ENCODE results near the gene PANK2. TPM values are rescaled to one million over a fixed set of nuclear protein-coding genes. Genes with fewer than 3 reads are reported as not detected.
A peak's percentile ranks its signal among the peaks of the same experiment; 100 is the strongest.

The PANK2 gene
- total and polyA plus RNA-seq, 10 of the 15 experiments (the other 5 are each of a cell fraction or from before 2014, with no cell fraction given), result 13.2 to 43.4 (median 33.3) TPM

DNA sequence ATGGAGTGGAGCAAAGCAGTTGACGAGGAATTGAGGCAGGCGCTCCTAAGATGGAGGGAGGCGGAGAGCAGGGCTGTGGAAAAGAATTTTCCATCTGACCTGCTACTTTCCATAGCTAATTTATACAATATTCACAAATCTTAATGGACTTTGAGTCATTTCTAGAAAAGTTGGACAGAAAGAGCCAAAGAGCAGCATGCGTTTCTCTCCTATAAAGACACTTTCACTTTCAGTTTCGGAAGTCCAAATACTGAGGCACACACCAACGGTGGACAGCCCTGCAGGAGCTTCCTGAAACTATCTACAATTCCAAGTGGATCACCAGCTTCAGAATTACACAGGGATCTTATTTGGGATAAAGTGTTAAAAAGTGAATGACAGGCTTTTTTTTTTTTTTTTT lies 43.5 kb downstream of the PANK2 start (continued):
- TF ChIP-seq MTA2 (IDR thresholded peaks at IDR 0.05; ENCODE audit: low read depth) (peak; percentile 28; the same call in 1 of the 2 replicates), DPF2 (IDR thresholded peaks at IDR 0.05) (no peak), STAT3 (IDR thresholded peaks at IDR 0.05; ENCODE audit: low read depth, low read length) (no peak), IKZF1 (conservative IDR thresholded peaks at IDR 0.05) (peak; percentile 64), MXI1 (IDR thresholded peaks at IDR 0.05; ENCODE audit: low read depth, low read length) (0 out of 2 replicates have a peak, but pooled peaks have one; percentile 26), NRF1 (conservative IDR thresholded peaks at IDR 0.05; ENCODE audit: low read depth, low read length) (no peak), NR2F1 (conservative IDR thresholded peaks at IDR 0.05) (no peak), ZBED1 (IDR thresholded peaks at IDR 0.05; ENCODE audit: borderline replicate concordance) (no peak), RBBP5 (conservative IDR thresholded peaks at IDR 0.05) (no peak), CHD1 (IDR thresholded peaks at IDR 0.05; ENCODE audit: low read depth, low read length) (no peak), CBX5 (IDR thresholded peaks at IDR 0.05; ENCODE audit: low read depth) (no peak), EED (IDR thresholded peaks at IDR 0.05; ENCODE audit: low read depth) (peak; percentile 59; the same call in 1 of the 2 replicates), HDAC6 (IDR thresholded peaks at IDR 0.05; ENCODE audit: unreplicated experiment) (no peak), CEBPB (IDR thresholded peaks at IDR 0.05; ENCODE audit: borderline replicate concordance in 1 of 2, low read depth in 2 of 2, low read length in 2 of 2) (no peak), MTA3 (IDR thresholded peaks at IDR 0.05; ENCODE audit: borderline replicate concordance, low read length) (no peak), MYB (IDR thresholded peaks at IDR 0.05; ENCODE audit: borderline replicate concordance, low read depth, low read length) (no peak), ESRRA (IDR thresholded peaks at IDR 0.05; ENCODE audit: low read length) (no peak), NR2C1 (IDR thresholded peaks at IDR 0.05) (no peak), BCL11A (IDR thresholded peaks at IDR 0.05; ENCODE audit: low read depth, low read length) (no peak), ATF7 (IDR thresholded peaks at IDR 0.05; ENCODE audit: low read depth) (no peak), HDAC2 (IDR thresholded peaks at IDR 0.05) (no peak), TBL1XR1 (IDR thresholded peaks at IDR 0.05; ENCODE audit: low read depth, low read length) (no peak)
- TF ChIP-seq, protein P1, sequence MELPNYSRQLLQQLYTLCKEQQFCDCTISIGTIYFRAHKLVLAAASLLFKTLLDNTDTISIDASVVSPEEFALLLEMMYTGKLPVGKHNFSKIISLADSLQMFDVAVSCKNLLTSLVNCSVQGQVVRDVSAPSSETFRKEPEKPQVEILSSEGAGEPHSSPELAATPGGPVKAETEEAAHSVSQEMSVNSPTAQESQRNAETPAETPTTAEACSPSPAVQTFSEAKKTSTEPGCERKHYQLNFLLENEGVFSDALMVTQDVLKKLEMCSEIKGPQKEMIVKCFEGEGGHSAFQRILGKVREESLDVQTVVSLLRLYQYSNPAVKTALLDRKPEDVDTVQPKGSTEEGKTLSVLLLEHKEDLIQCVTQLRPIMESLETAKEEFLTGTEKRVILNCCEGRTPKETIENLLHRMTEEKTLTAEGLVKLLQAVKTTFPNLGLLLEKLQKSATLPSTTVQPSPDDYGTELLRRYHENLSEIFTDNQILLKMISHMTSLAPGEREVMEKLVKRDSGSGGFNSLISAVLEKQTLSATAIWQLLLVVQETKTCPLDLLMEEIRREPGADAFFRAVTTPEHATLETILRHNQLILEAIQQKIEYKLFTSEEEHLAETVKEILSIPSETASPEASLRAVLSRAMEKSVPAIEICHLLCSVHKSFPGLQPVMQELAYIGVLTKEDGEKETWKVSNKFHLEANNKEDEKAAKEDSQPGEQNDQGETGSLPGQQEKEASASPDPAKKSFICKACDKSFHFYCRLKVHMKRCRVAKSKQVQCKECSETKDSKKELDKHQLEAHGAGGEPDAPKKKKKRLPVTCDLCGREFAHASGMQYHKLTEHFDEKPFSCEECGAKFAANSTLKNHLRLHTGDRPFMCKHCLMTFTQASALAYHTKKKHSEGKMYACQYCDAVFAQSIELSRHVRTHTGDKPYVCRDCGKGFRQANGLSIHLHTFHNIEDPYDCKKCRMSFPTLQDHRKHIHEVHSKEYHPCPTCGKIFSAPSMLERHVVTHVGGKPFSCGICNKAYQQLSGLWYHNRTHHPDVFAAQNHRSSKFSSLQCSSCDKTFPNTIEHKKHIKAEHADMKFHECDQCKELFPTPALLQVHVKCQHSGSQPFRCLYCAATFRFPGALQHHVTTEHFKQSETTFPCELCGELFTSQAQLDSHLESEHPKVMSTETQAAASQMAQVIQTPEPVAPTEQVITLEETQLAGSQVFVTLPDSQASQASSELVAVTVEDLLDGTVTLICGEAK (IDR thresholded peaks at IDR 0.05; ENCODE audit: borderline replicate concordance), result no peak
- TF ChIP-seq, protein P2, sequence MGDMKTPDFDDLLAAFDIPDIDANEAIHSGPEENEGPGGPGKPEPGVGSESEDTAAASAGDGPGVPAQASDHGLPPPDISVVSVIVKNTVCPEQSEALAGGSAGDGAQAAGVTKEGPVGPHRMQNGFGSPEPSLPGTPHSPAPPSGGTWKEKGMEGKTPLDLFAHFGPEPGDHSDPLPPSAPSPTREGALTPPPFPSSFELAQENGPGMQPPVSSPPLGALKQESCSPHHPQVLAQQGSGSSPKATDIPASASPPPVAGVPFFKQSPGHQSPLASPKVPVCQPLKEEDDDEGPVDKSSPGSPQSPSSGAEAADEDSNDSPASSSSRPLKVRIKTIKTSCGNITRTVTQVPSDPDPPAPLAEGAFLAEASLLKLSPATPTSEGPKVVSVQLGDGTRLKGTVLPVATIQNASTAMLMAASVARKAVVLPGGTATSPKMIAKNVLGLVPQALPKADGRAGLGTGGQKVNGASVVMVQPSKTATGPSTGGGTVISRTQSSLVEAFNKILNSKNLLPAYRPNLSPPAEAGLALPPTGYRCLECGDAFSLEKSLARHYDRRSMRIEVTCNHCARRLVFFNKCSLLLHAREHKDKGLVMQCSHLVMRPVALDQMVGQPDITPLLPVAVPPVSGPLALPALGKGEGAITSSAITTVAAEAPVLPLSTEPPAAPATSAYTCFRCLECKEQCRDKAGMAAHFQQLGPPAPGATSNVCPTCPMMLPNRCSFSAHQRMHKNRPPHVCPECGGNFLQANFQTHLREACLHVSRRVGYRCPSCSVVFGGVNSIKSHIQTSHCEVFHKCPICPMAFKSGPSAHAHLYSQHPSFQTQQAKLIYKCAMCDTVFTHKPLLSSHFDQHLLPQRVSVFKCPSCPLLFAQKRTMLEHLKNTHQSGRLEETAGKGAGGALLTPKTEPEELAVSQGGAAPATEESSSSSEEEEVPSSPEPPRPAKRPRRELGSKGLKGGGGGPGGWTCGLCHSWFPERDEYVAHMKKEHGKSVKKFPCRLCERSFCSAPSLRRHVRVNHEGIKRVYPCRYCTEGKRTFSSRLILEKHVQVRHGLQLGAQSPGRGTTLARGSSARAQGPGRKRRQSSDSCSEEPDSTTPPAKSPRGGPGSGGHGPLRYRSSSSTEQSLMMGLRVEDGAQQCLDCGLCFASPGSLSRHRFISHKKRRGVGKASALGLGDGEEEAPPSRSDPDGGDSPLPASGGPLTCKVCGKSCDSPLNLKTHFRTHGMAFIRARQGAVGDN (IDR thresholded peaks at IDR 0.05), result no peak

All from GM12878 (cell line).